ENCODE results near the gene SLC25A22. TPM values are rescaled to one million over a fixed set of nuclear protein-coding genes. Genes with fewer than 3 reads are reported as not detected.

Gene SLC25A22
- total and polyA plus RNA-seq, 4 donors: 3.2 to 12.9 (median 7.9) TPM

DNA sequence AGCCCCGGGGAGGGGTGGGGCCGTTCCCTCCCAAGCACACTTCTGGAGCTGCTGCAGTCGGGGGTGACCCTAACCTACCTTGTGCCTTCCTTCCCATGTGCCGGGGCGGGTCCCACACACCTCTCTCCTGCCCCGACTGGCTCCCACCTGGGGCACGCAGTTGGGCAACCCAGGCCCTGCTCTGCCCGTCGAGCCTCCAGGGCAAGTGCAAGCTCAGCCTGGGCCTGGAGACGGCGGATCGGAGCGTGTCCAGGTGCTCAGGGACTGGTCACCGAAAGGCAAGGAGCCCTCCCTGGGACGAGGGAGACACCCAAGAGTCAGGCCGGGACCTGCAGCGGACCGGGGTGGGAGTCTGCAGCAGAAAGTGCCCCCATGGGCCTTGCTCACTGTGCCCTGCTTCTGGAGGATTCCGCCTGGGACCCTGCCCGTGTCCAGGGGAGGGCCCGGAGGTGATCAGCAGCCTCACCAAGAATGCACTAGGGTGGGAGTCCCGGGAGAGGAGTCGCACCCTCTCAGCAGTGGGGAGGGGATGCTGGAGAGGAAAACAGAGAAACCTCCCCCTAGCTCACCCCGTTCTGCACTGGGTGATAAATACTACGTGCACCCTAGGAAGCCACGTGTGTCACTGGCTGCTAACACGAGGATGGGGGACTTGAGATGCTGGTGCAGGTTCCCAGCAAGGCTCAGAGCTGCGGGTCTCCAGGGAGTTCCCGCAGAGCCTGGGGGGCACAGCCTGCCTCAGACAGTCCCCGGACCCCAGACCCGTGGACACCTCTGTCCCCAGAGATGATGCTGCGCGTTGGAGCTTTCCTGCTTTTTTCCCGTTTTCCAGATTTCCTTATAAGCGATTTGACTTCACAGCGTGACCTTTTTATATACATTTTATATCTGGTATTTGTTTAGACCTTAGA is 15.6 kb downstream of the SLC25A22 start:
- no peak overlapping the region for H3K4me3 ChIP-seq (ENCODE audit: low read length in 2 of 2)
- no peaks in the 10 kb centered on the region for H3K9me3 ChIP-seq (ENCODE audit: control insufficient read depth, low read length)
- H3K4me1 ChIP-seq (ENCODE audit: control insufficient read depth in 1 of 2, insufficient read depth in 2 of 2, low read length in 2 of 2): no peaks in the 10 kb centered on the region
- intact Hi-C loops (cut with DNase I): no loop called here
- DNase-seq (no peak), ATAC-seq (ENCODE audit: low FRiP score) (no peak)
- H3K36me3 ChIP-seq (ENCODE audit: control insufficient read depth in 1 of 2, insufficient read depth in 2 of 2, low read length in 1 of 2): no peaks in the 10 kb centered on the region
- no peaks in the 10 kb centered on the region for H3K27me3 ChIP-seq (ENCODE audit: control insufficient read depth in 1 of 2, insufficient read depth in 2 of 2, low read length in 1 of 2)
- 72 to 73% methylated on average over 36 of the region's 36 CpGs for WGBS, 2 donors
- no peak overlapping the region for H3K27ac ChIP-seq (ENCODE audit: low read depth in 1 of 2, low read length in 2 of 2)

DNA sequence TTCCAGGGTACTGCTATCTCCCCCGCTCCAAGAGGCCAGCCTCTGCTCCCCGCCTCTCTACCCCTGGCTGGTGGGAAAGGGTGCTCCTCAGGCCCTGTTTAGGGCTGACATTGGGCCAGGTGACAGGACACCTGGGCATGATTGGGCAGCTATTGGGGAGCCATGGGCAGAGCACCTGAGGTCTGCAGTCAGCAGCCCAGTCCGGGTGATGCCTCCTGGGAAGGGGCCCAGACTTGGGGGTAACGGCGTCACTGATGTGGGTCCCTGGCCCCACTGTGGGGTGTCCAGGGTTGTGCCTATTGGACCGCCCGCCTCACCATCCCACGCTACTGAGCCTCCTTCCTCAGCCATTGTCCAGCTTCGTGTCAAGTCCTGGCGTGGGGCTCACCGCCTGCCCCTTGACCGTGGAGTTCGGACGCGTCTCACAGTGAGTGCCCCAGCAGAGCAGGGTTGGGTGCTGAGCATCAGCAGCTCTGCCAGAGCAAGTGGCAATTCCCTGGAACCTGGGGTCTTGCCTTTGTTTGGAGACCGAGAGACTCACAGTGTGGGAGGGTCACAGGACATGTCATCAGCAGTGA is 18.0 kb downstream of the SLC25A22 start:
- DNase-seq: no peak
- no peaks in the 10 kb centered on the region for H3K36me3 ChIP-seq (ENCODE audit: control insufficient read depth in 1 of 2, insufficient read depth in 2 of 2, low read length in 1 of 2)
- ATAC-seq (ENCODE audit: low FRiP score): no peak
- no peaks in the 10 kb centered on the region for H3K4me1 ChIP-seq (ENCODE audit: control insufficient read depth in 1 of 2, insufficient read depth in 2 of 2, low read length in 2 of 2)
- intact Hi-C loops (cut with DNase I): loop anchor here in 1 of 2 donors (10.0 kb wide), 1 partner anchor 225 kb away; no protein-coding TSS in a partner anchor
- no peaks in the 10 kb centered on the region for H3K9me3 ChIP-seq (ENCODE audit: control insufficient read depth, low read length)
- no peak overlapping the region for H3K4me3 ChIP-seq (ENCODE audit: low read length in 2 of 2)
- no peak overlapping the region for H3K27ac ChIP-seq (ENCODE audit: low read depth in 1 of 2, low read length in 2 of 2)
- WGBS, 2 donors: 96 to 97% methylated on average over 16 of the region's 16 CpGs
- H3K27me3 ChIP-seq (ENCODE audit: control insufficient read depth in 1 of 2, insufficient read depth in 2 of 2, low read length in 1 of 2): no peaks in the 10 kb centered on the region

- Histone ChIP-seq H3K36me3 (ENCODE audit: control insufficient read depth in 1 of 2, insufficient read depth in 2 of 2, low read length in 1 of 2) (no peaks in the 10 kb centered on the region), H3K9me3 (ENCODE audit: control insufficient read depth, low read length) (no peaks in the 10 kb centered on the region), H3K27me3 (ENCODE audit: control insufficient read depth in 1 of 2, insufficient read depth in 2 of 2, low read length in 1 of 2) (no peaks in the 10 kb centered on the region), H3K4me1 (ENCODE audit: control insufficient read depth in 1 of 2, insufficient read depth in 2 of 2, low read length in 2 of 2) (no peaks in the 10 kb centered on the region), H3K27ac (ENCODE audit: low read depth in 1 of 2, low read length in 2 of 2) (no peak overlapping the region), H3K4me3 (ENCODE audit: low read length in 2 of 2) (no peak overlapping the region)
- ATAC-seq (ENCODE audit: low FRiP score) (no peak), DNase-seq (no peak)
- intact Hi-C loops (cut with DNase I): loop anchor here in 1 of 2 donors (10.0 kb wide), 1 partner anchor 224 kb away; no protein-coding TSS in a partner anchor
- 94 to 95% methylated on average over 23 of the region's 23 CpGs for WGBS, 2 donors
These were observed 18.8 kb downstream of the SLC25A22 start for GRCh38 chr11:778976-779954.

GRCh38 chr11:777288-778255 is 20.5 kb downstream of the SLC25A22 start, which contains the start of gene GATD1:
Gene GATD1 (minus strand): TSS chr11:777487. CDS start chr11:777462, 25 bp downstream.
- Histone ChIP-seq H3K9me3 (ENCODE audit: control insufficient read depth, low read length) (no peaks in the 10 kb centered on the region), H3K27me3 (ENCODE audit: control insufficient read depth in 1 of 2, insufficient read depth in 2 of 2, low read length in 1 of 2) (no peaks in the 10 kb centered on the region), H3K36me3 (ENCODE audit: control insufficient read depth in 1 of 2, insufficient read depth in 2 of 2, low read length in 1 of 2) (no peaks in the 10 kb centered on the region), H3K27ac (ENCODE audit: low read depth in 1 of 2, low read length in 2 of 2) (peak within 1 kb of the TSS in 1 of 2 donors; percentile 13), H3K4me3 (ENCODE audit: low read length in 2 of 2) (peak within 1 kb of the TSS; percentile 62 to 69), H3K4me1 (ENCODE audit: control insufficient read depth in 1 of 2, insufficient read depth in 2 of 2, low read length in 2 of 2) (no peaks in the 10 kb centered on the region)
- intact Hi-C loops (cut with DNase I): loop anchor here in 1 of 2 donors (10.0 kb wide), 1 partner anchor 223 kb away; no protein-coding TSS in a partner anchor
- DNase-seq: peak; percentile 95 to 98
- ATAC-seq (ENCODE audit: low FRiP score): peak; percentile 92
- 1% methylated on average over 84 to 110 of the region's 110 CpGs for WGBS, 2 donors

- 0 to 2% methylated on average over 41 to 65 of the region's 65 CpGs for WGBS, 2 donors
- intact Hi-C loops (cut with DNase I): loop anchor here in 1 of 2 donors (10.0 kb wide), 1 partner anchor 222 kb away; no protein-coding TSS in a partner anchor
- Histone ChIP-seq H3K27me3 (ENCODE audit: control insufficient read depth in 1 of 2, insufficient read depth in 2 of 2, low read length in 1 of 2) (no peaks in the 10 kb centered on the region), H3K36me3 (ENCODE audit: control insufficient read depth in 1 of 2, insufficient read depth in 2 of 2, low read length in 1 of 2) (no peaks in the 10 kb centered on the region), H3K4me1 (ENCODE audit: control insufficient read depth in 1 of 2, insufficient read depth in 2 of 2, low read length in 2 of 2) (no peaks in the 10 kb centered on the region), H3K9me3 (ENCODE audit: control insufficient read depth, low read length) (no peaks in the 10 kb centered on the region), H3K4me3 (ENCODE audit: low read length in 2 of 2) (peak overlapping the region; percentile 59 to 62), H3K27ac (ENCODE audit: low read depth in 1 of 2, low read length in 2 of 2) (no peak overlapping the region)
- ATAC-seq (ENCODE audit: low FRiP score): peak; percentile 26
- DNase-seq: peak; percentile 58 to 80
These were observed 21.4 kb downstream of the SLC25A22 start for GRCh38 chr11:776561-777287.

DNA sequence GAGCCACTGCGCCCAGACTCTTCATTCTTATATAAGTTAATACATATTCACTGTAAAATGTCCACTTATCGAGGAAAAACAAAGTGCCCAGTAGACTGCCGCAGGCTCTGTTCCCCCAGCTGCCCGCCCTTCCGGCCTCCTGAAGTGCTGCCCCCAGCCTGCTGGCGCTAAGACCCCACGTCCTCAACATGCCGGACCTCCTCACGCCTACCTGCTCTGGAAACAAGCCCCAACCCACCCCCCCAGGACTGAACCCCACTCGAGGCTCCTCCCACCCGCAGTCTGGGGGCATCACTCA is 21.9 kb downstream of the SLC25A22 start:
- Histone ChIP-seq H3K9me3 (ENCODE audit: control insufficient read depth, low read length) (no peaks in the 10 kb centered on the region), H3K4me3 (ENCODE audit: low read length in 2 of 2) (peak overlapping the region in 1 of 2 donors; percentile 62), H3K27ac (ENCODE audit: low read depth in 1 of 2, low read length in 2 of 2) (no peak overlapping the region), H3K4me1 (ENCODE audit: control insufficient read depth in 1 of 2, insufficient read depth in 2 of 2, low read length in 2 of 2) (no peaks in the 10 kb centered on the region), H3K36me3 (ENCODE audit: control insufficient read depth in 1 of 2, insufficient read depth in 2 of 2, low read length in 1 of 2) (no peaks in the 10 kb centered on the region), H3K27me3 (ENCODE audit: control insufficient read depth in 1 of 2, insufficient read depth in 2 of 2, low read length in 1 of 2) (no peaks in the 10 kb centered on the region)
- ATAC-seq (ENCODE audit: low FRiP score) (no peak), DNase-seq (no peak)
- 33 to 34% methylated on average over 11 of the region's 11 CpGs for WGBS, 2 donors
- intact Hi-C loops (cut with DNase I): loop anchor here in 1 of 2 donors (10.0 kb wide), 1 partner anchor 221 kb away; no protein-coding TSS in a partner anchor

DNA sequence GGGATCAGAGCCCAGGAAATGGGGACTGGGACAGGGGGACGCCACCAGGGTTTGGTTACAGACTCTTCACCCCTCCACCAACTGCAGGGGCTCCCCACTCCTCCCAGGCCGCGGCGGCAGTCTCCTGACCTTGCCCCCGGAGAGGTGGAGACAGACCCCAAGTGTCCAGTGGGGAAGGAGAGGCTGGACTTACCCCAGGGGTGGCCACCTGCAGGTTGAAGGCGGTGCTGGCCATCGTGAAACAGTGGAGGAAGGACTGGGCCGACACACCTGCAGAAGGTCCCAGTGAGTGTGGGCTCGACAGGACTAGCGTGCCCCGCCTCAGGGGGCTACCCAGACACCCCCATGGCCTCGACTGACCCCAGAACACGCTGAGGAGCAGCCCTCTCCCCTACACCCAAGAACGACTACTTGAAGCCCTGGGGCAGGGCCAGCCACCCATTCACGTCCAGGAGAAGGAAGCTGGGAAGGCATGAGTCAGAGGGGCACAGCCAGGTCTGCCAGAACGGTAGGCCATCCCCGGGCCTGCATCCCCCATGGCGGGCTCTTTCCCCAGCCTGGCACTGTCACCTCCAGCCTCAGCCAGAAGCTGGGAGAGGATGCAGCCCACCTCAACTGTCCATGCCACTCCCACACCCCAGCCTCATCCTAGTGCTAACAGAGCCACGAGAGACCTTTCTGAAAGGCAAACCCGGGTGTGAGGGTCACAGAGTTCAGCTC is 23.0 kb downstream of the SLC25A22 start:
- Histone ChIP-seq H3K9me3 (ENCODE audit: control insufficient read depth, low read length) (no peaks in the 10 kb centered on the region), H3K36me3 (ENCODE audit: control insufficient read depth in 1 of 2, insufficient read depth in 2 of 2, low read length in 1 of 2) (no peaks in the 10 kb centered on the region), H3K4me1 (ENCODE audit: control insufficient read depth in 1 of 2, insufficient read depth in 2 of 2, low read length in 2 of 2) (no peaks in the 10 kb centered on the region), H3K4me3 (ENCODE audit: low read length in 2 of 2) (no peak overlapping the region), H3K27me3 (ENCODE audit: control insufficient read depth in 1 of 2, insufficient read depth in 2 of 2, low read length in 1 of 2) (no peaks in the 10 kb centered on the region), H3K27ac (ENCODE audit: low read depth in 1 of 2, low read length in 2 of 2) (no peak overlapping the region)
- intact Hi-C loops (cut with DNase I): loop anchor here in 1 of 2 donors (10.0 kb wide), 1 partner anchor 220 kb away; no protein-coding TSS in a partner anchor
- DNase-seq: peak; percentile 44 to 76
- no peak for ATAC-seq (ENCODE audit: low FRiP score)
- 65% methylated on average over 20 of the region's 20 CpGs for WGBS, 2 donors

Measured in aorta (tissue), 5 donors.